ENCODE measurements around the gene ZNF107. TPM values are rescaled to one million over a fixed set of nuclear protein-coding genes. Genes with fewer than 3 reads are reported as not detected.

The ZNF107 gene
- total RNA-seq, 4 donors from 2014 or later: 0.49 to 1.6 (median 0.77) TPM

- Histone ChIP-seq H3K9me3 (no peaks in the 10 kb centered on the region), H3K27me3 (no peaks in the 10 kb centered on the region), H3K4me1 (no peaks in the 10 kb centered on the region), H3K36me3 (no peaks in the 10 kb centered on the region), H3K27ac (no peak overlapping the region), H3K4me3 (no peak overlapping the region)
- TF ChIP-seq POLR2A (IDR thresholded peaks at IDR 0.05) (no peak), CTCF (IDR thresholded peaks at IDR 0.05 in 4 of 5, conservative IDR thresholded peaks at IDR 0.05 in 1 of 5) (no peak)
- intact Hi-C loops (cut with DNase I; ENCODE audit: low total_unique reads) (no loop called here), in situ Hi-C loops (cut with MboI; ENCODE audit: low sequenced_read_pairs in 4 of 4) (no loop called here)
- DNase-seq (no peak), ATAC-seq (no peak)
These were observed 89.9 kb downstream of the ZNF107 start for GRCh38 chr7:64755865-64756264.

- no peak for DNase-seq
- Histone ChIP-seq H3K36me3 (no peaks in the 10 kb centered on the region), H3K27ac (no peak overlapping the region), H3K9me3 (no peaks in the 10 kb centered on the region), H3K4me1 (no peaks in the 10 kb centered on the region), H3K27me3 (no peaks in the 10 kb centered on the region), H3K4me3 (no peak overlapping the region)
- no peak for ATAC-seq
- TF ChIP-seq CTCF (IDR thresholded peaks at IDR 0.05 in 4 of 5, conservative IDR thresholded peaks at IDR 0.05 in 1 of 5): no peak
- TF ChIP-seq POLR2A (IDR thresholded peaks at IDR 0.05): no peak
- in situ Hi-C loops (cut with MboI; ENCODE audit: low sequenced_read_pairs in 4 of 4): no loop called here
- intact Hi-C loops (cut with DNase I; ENCODE audit: low total_unique reads): no loop called here
These were observed 92.2 kb downstream of the ZNF107 start for GRCh38 chr7:64758151-64758550.

Small RNA genes within 50 kb of the gene (microRNA-seq; reads per million reads assigned to microRNA genes)
- 0 to 1.2 reads per million in 2 donors for gene MIR6839 (ENCODE audit: borderline replicate concordance in 2 of 2)

Other genes with a start within 250 kb of the ZNF107 start
- gene ZNF680, start 103.1 kb upstream of the ZNF107 start, total RNA-seq: 10 to 100 TPM; 10.0 to 34.3 (median 14.2) TPM
- 10 to 100 TPM in 1 of 4 donors, 1 to 10 TPM in 3; 4.5 to 11.6 (median 6.8) TPM for gene ZNF138, start 128.3 kb downstream of the ZNF107 start, total RNA-seq
- gene ZNF273, start 237.1 kb downstream of the ZNF107 start, total RNA-seq: 1 to 10 TPM in 3 of 4 donors, under 1 TPM in 1; 0.29 to 9.3 (median 2.3) TPM